Inflammatory macrophage treated with lipopolysaccharide for 1 hour (primary cell): ENCODE results near the gene IGF2BP1.

Experiments used
- DNase-seq, 2 donors: peaks; one replicate each; pipeline ENCODE4 v3.0.0-alpha.2; 2020 to 2022

The IGF2BP1 gene

DNA sequence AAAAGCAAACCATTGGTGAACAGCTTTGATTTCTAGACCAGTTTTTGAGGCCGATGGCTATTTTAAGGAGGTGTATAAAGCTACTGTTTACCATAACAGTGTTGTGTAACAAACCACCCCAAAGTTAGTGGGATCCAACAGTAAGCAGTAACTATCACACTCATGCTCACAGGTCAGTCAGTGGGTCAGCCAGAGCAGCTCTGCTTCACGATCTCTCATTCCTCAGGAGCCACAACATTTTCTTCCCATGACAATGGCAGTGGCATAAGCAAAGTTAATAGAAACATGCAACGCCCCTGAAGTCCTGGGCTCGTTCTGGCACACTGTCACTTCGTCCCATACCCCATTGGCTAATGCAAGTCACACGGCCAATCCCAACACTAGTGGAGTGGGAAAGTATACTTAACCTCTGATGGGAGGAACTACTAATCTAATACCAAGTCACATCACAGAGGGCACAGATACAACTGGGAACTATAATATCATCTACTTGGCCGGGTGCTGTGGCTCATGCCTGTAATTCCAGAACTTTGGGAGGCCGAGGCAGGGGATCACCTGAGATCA is 107.4 kb downstream of the IGF2BP1 start:
- DNase-seq: no peak
